GM12892 (cell line): ENCODE data around the gene AMPD1.

Source experiments
- POLR2A ChIP-seq: IDR thresholded peaks from 2 replicates; pipeline ENCODE4 v1.6.1; 2011; ENCODE audit warnings: low read depth, low read length, control low read depth
- POLR2AphosphoS5 ChIP-seq: IDR thresholded peaks from 2 replicates; pipeline ENCODE4 v1.6.1; 2011; ENCODE audit warnings: low read depth, low read length, control low read depth
- TAF1 ChIP-seq: IDR thresholded peaks from 2 replicates; pipeline ENCODE4 v1.6.1; 2011; ENCODE audit warnings: low read depth, mild to moderate bottlenecking, control low read depth, low read length, borderline replicate concordance

GRCh38 chr1:114701931-114702330 is 6.6 kb upstream of the AMPD1 start:
- TF ChIP-seq POLR2AphosphoS5: no peak
- no peak for TF ChIP-seq POLR2A
- no peak for TF ChIP-seq TAF1
